ENCODE measurements around the gene STRN.

Gene STRN

DNA sequence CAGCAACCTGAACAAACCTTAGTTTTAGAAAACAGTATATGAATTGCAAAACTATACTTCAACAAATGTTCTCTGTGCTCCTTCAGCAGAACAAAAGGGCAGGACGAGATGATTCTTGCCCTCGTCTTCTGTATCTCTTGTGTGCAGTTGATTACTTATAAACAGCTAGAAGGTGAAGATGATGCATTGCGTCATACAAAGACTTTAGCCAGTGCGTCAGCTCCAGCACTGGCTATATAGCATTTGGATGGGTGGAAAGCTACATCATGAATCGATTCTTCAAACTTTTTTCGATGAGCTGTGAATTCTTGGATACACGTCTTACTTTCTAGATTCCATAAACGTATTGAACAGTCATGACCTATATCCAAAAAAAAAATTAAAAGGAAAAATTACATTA, 117.1 kb downstream of the STRN start:
- H3K4me3 ChIP-seq (ENCODE audit: low read depth, low read length, poor library complexity, severe bottlenecking) = no peak overlapping the region
- H3K4me1 ChIP-seq (ENCODE audit: insufficient read depth, low read length, severe bottlenecking) = no peaks in the 10 kb centered on the region
- H3K9ac ChIP-seq (ENCODE audit: low read length) = no peak overlapping the region
- no peaks in the 10 kb centered on the region for H4K20me1 ChIP-seq (ENCODE audit: insufficient read depth, low read length)
- no peak for TF ChIP-seq EZH2 (IDR thresholded peaks at IDR 0.05; ENCODE audit: borderline replicate concordance, low read length)
- no peak for TF ChIP-seq CTCF (IDR thresholded peaks at IDR 0.05; ENCODE audit: low read length)
- H3F3A ChIP-seq (ENCODE audit: insufficient read depth, low read length) = no peaks in the 10 kb centered on the region; the same call in 1 of the 2 replicates
- no peaks in the 10 kb centered on the region for H3K9me3 ChIP-seq (ENCODE audit: low read length)
- no peak overlapping the region for H3K27ac ChIP-seq (ENCODE audit: low read depth, low read length, poor library complexity, severe bottlenecking)
- H3K36me3 ChIP-seq (ENCODE audit: insufficient read depth, low read length) = peaks cover 32% of the 10 kb centered on the region; the same call in 1 of the 2 replicates
- no peaks in the 10 kb centered on the region for H3K9me2 ChIP-seq (ENCODE audit: low read depth, low read length)
- H3K79me2 ChIP-seq (ENCODE audit: insufficient read depth, low read length) = no peaks in the 10 kb centered on the region
- H3K4me2 ChIP-seq (ENCODE audit: low read length) = no peak overlapping the region
- no peak overlapping the region for H2AFZ ChIP-seq (ENCODE audit: low read length)
- H3K27me3 ChIP-seq (ENCODE audit: insufficient read depth, low read length) = no peaks in the 10 kb centered on the region

- no peaks in the 10 kb centered on the region for H3K79me2 ChIP-seq (ENCODE audit: insufficient read depth, low read length)
- H3K4me2 ChIP-seq (ENCODE audit: low read length) = no peak overlapping the region
- H3K4me3 ChIP-seq (ENCODE audit: low read depth, low read length, poor library complexity, severe bottlenecking) = no peak overlapping the region
- no peaks in the 10 kb centered on the region for H3K9me3 ChIP-seq (ENCODE audit: low read length)
- no peak overlapping the region for H2AFZ ChIP-seq (ENCODE audit: low read length)
- H3K9me2 ChIP-seq (ENCODE audit: low read depth, low read length) = no peaks in the 10 kb centered on the region
- no peaks in the 10 kb centered on the region for H3K4me1 ChIP-seq (ENCODE audit: insufficient read depth, low read length, severe bottlenecking)
- no peaks in the 10 kb centered on the region; the same call in 1 of the 2 replicates for H3F3A ChIP-seq (ENCODE audit: insufficient read depth, low read length)
- no peaks in the 10 kb centered on the region for H3K27me3 ChIP-seq (ENCODE audit: insufficient read depth, low read length)
- H3K36me3 ChIP-seq (ENCODE audit: insufficient read depth, low read length) = peaks cover 10% of the 10 kb centered on the region; the same call in 1 of the 2 replicates
- no peak overlapping the region for H3K9ac ChIP-seq (ENCODE audit: low read length)
- H4K20me1 ChIP-seq (ENCODE audit: insufficient read depth, low read length) = no peaks in the 10 kb centered on the region
- H3K27ac ChIP-seq (ENCODE audit: low read depth, low read length, poor library complexity, severe bottlenecking) = no peak overlapping the region
- TF ChIP-seq EZH2 (IDR thresholded peaks at IDR 0.05; ENCODE audit: borderline replicate concordance, low read length) = no peak
These were observed 122.5 kb downstream of the STRN start for GRCh38 chr2:36843838-36844237.

DNA sequence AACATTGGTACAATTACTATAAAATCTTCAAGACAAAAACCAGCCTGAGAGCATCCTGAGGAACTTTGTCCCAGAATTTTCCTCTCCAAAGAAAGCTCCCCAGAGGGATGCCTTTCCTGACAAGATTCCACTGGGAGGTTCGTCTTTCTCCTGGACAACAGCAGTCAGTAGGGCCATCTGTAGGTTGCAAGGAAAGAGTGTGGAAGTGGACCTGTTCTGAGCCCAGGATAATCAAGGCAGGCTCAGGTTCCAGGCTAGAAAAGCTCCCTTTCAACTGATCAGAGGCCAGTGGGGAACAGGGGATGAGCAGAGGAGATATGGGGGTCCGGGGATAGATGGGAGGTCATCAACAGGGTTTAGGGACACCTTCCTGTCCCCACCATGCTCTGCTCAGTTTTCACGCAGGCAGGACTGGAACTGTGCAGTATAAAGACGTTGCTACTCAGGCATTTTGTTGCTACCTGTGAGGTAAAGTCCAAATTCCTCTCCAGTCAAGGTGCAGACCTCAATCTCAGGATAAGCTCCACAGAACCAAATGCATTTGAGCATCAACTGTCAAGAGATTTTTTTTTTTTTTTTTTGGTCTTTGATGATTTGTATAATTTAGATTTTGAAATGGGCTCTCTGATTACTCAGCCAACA, 126.2 kb downstream of the STRN start:
- Histone ChIP-seq H3K4me2 (ENCODE audit: low read length) (no peak overlapping the region), H3K4me3 (ENCODE audit: low read depth, low read length, poor library complexity, severe bottlenecking) (no peak overlapping the region), H3K4me1 (ENCODE audit: insufficient read depth, low read length, severe bottlenecking) (no peaks in the 10 kb centered on the region), H3K27me3 (ENCODE audit: insufficient read depth, low read length) (no peaks in the 10 kb centered on the region), H3K9me3 (ENCODE audit: low read length) (no peaks in the 10 kb centered on the region), H2AFZ (ENCODE audit: low read length) (no peak overlapping the region), H4K20me1 (ENCODE audit: insufficient read depth, low read length) (no peaks in the 10 kb centered on the region), H3K36me3 (ENCODE audit: insufficient read depth, low read length) (no peaks in the 10 kb centered on the region), H3K9ac (ENCODE audit: low read length) (no peak overlapping the region), H3K79me2 (ENCODE audit: insufficient read depth, low read length) (no peaks in the 10 kb centered on the region), H3K27ac (ENCODE audit: low read depth, low read length, poor library complexity, severe bottlenecking) (no peak overlapping the region), H3F3A (ENCODE audit: insufficient read depth, low read length) (no peaks in the 10 kb centered on the region), H3K9me2 (ENCODE audit: low read depth, low read length) (no peaks in the 10 kb centered on the region)
- TF ChIP-seq EZH2 (IDR thresholded peaks at IDR 0.05; ENCODE audit: borderline replicate concordance, low read length) (no peak), CTCF (IDR thresholded peaks at IDR 0.05; ENCODE audit: low read length) (no peak)
